ENCODE results near the gene MPRIP. TPM values are rescaled to one million over a fixed set of nuclear protein-coding genes. Genes with fewer than 3 reads are reported as not detected.

The MPRIP gene
- total RNA-seq, 1 donor from 2014 or later, result 94.8 TPM

- no peak for DNase-seq (ENCODE audit: low read depth in 2 of 2)
Measured at GRCh38 chr17:17164156-17164555, 121.9 kb downstream of the MPRIP start.

DNA sequence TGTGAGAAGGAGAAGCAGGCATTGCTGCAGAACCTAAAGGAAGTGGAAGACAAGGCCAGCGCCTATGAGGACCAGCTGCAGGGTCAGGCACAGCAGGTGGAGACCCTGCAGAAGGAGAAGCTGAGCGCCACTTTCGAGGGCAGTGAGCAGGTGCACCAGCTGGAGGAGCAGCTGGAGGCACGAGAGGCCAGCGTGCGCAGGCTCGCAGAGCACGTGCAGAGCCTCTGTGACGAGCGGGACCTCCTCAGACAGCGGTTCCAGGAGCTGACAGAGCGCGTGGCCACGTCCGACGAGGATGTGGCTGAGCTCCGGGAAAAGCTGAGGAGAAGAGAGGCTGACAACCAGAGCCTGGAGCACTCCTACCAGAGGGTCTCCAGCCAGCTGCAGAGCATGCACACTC is 122.4 kb downstream of the MPRIP start:
- no peak for DNase-seq (ENCODE audit: low read depth in 2 of 2)

DNA sequence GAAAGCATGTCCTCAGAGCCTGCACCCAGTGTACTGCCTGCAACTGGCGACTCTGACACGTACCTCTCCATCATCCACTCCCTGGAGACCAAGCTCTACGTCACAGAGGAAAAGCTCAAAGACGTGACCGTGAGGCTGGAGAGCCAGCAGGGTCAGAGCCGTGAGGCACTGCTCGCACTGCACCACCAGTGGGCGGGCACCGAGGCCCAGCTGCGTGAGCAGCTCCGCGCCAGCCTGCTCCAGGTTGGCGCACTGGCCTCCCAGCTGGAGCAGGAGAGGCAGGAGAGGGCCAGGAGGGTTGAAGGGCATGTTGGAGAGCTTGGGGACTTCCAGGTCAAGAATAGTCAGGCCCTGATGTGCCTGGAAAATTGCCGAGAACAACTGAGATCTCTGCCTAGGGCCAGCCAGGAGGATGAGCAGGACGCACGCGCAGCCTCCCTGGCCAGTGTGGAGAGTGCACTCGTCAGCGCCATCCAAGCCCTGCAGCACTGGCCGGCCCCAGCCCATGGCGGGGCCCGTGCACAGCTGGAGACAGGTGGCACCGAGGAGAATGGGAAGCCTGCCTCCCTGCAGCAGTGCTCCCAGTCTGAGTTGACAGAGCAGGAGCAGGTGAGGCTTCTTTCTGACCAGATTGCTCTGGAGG is 123.5 kb downstream of the MPRIP start:
- DNase-seq (ENCODE audit: low read depth in 2 of 2), result no peak

DNA sequence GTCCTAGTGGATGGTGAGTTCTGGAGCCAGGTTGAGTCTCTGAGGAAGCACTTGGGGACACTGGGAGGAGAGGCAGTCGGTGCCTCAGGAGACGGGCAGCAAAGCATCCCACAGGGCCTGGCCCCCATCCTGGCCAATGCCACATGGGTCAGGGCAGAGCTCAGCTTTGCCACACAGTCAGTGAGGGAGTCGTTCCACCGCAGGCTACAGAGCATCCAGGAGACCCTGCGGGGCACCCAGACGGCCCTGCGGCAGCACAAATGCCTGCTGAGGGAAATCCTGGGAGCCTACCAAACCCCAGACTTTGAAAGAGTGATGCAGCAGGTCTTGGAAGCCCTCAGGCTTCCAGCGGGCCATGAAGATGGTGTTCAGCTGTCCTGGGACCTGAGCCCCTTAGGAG is 124.2 kb downstream of the MPRIP start:
- no peak for DNase-seq (ENCODE audit: low read depth in 2 of 2)

GRCh38 chr17:17167356-17167755 is 125.1 kb downstream of the MPRIP start:
- DNase-seq (ENCODE audit: low read depth in 2 of 2), result no peak

DNA sequence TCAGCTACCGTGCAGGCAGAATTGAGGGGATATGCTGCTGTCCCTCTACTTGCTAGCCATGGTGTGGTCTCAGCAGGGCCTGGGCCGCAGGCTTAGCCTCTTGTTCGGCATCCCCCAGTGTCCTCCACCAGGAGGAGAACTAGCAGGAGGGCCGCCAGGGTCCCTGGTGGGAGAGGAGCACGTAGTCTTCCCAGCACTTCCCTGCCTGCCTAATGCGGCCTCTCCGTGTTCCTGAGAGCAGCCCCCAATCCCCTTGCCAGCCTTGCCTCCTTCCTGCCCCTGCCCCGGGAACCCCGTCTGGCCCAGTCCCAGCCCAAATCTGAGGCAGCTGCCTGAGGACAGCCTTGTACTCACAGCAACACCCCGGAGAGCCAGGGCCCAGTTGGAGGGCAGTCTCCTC is 125.7 kb downstream of the MPRIP start:
- DNase-seq (ENCODE audit: low read depth in 2 of 2), result no peak

GRCh38 chr17:17168401-17168800 is 126.1 kb downstream of the MPRIP start:
- DNase-seq (ENCODE audit: low read depth in 2 of 2), result no peak

DNA sequence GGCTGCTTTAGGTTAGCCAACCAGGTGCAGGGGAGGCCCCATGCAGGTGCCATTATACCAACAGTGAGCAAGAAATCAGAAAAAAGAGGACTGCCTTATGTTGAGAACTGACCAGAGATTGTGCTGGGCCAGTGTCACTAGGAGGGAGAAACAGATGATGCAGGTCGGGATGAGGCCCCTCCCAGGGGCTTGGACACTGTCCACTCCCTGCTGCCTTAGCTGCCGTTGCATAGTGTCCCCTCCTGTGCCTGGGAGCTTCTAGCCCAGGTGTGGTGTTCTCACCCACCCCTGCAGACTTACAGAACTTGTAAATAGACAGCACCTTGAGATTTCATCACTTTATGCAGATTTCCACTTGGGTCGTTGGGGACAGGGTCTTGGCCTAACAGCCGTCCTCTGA is 127.1 kb downstream of the MPRIP start:
- DNase-seq (ENCODE audit: low read depth in 2 of 2), result no peak

DNA sequence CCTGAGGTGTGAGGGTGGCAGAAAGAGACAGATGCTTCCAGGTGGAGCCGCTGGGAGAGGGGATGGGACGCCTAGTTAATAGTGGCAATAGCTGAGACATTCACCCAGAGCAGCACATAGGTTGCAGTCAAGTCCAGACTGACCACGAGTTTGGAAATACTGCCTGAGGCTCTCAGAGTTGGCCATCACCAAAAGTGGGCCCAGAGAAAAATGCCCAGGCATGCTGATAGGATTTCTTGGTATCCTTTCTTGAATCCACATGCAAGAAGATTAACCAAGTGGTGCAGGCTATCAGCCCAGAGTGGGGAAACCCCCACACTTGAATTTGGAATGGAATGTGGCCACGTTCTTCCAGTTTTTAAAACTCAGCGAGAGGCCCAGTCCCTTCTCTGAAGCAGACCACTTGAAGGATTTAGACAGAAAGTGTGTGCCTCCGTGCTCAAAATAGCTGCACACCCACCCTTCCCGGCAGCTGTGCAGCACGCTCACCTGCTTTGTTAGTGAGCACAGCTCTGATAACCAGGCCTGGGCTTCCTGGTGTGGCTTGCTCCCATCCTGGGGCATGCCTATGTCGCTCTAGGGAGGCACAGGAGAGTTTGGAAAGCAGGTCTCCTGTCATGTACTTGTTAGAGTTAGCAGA is 128.2 kb downstream of the MPRIP start:
- no peak for DNase-seq (ENCODE audit: low read depth in 2 of 2)

GRCh38 chr17:17171186-17171585 is 128.9 kb downstream of the MPRIP start:
- peak in 1 of 2 donors; percentile 53 for DNase-seq (ENCODE audit: low read depth in 2 of 2)

GRCh38 chr17:17172001-17172939 is 130.0 kb downstream of the MPRIP start:
- DNase-seq (ENCODE audit: low read depth in 2 of 2), result peak; percentile 62 to 70

- DNase-seq (ENCODE audit: low read depth in 2 of 2), result no peak
Measured at GRCh38 chr17:17172990-17173389, 130.7 kb downstream of the MPRIP start.

DNA sequence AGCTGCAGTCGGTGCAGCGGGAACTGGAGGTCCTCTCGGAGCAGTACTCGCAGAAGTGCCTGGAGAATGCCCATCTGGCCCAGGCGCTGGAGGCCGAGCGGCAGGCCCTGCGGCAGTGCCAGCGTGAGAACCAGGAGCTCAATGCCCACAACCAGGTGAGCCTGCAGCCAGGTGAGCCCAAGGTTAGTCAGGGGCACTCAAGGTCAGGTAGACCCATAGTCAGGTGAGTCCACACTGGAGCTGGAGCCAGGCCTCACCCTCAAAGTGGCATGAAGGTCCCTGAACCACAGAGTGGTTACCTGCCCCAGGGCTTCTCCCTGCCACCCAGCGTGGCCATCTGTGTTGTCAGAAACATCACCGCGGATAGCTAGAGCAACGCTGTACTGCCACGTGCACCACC is 131.7 kb downstream of the MPRIP start:
- DNase-seq (ENCODE audit: low read depth in 2 of 2), result no peak

- no peak for DNase-seq (ENCODE audit: low read depth in 2 of 2)
Measured at GRCh38 chr17:17175340-17175739, 133.1 kb downstream of the MPRIP start.

- DNase-seq (ENCODE audit: low read depth in 2 of 2), result no peak
Measured at GRCh38 chr17:17175917-17176316, 133.7 kb downstream of the MPRIP start.

GRCh38 chr17:17176341-17176740 is 134.1 kb downstream of the MPRIP start:
- DNase-seq (ENCODE audit: low read depth in 2 of 2), result no peak

- DNase-seq (ENCODE audit: low read depth in 2 of 2), result no peak
Measured at GRCh38 chr17:17177176-17177575, 134.9 kb downstream of the MPRIP start.

DNA sequence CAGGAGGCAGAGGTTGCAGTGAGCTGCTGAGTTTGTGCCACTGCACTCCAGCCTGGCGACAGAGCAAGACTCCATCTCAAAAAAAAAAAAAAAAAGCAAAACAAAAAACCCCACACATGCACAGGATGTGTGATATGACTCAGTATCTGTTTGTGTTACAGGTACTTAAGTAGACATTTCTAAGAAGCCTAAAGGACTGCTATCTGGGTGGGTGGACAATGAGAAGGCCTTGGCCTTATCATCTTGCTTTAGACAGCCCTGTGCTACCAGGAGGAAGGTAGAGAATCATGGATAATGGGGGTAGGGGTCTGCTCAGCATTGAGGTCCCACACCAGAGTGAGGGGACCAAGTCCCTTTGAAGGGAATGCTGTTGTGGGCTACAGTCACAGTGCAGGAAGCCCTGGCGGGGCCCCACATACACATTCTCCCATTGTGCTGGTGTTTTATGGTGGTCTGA is 137.1 kb downstream of the MPRIP start:
- DNase-seq (ENCODE audit: low read depth in 2 of 2), result peak in 1 of 2 donors; percentile 44

GRCh38 chr17:17180141-17180603 is 137.9 kb downstream of the MPRIP start:
- no peak for DNase-seq (ENCODE audit: low read depth in 2 of 2)

DNA sequence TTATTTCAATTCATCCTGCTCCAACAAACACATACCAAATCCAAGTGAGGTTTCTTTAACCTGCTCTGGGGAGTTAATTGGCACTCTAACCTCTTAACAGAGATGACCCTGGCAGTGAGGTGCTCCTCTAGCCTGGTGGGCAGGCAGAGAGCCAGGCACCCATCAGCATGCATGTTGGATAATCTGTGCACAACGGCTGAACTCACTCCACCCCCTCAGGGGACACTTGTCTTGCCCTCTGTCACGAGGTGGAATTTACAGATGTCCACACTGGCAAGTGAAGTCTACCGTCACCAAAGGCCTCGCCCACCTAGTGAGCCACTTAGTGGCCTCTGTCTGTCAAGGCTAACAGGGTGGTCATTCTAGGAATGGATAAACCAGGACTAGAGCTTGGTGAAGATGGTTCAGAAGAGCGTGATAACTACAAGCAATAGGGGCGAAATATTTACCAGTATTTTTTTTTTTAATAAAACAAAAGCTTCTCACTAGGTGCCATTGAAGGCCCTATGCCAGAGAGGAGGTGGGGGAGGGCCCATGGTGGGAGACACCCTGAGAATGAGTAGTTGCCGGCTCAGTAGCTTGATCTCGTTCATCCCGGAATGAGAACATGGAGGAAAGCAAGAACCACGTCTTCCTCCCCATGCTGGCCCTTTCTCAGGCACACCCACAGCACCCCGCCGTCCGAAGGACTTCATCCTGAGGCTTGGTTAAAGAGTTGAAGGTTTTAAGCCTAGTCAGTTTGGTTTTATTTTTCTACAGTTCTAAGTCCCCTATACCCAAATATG is 138.7 kb downstream of the MPRIP start:
- no peak for DNase-seq (ENCODE audit: low read depth in 2 of 2)
